NCI-H128 (cell line): Measurements from ENCODE around the gene SLC5A1.
"Not testable (repeated sequence)": the region's sequence is repeated elsewhere in the genome, so short reads cannot be mapped to it uniquely, and the experiment has no call there.

ENCODE experiments used
- DNase-seq: peaks from one replicate; lab custom pipeline; 2025; ENCODE audit not compliant: unreplicated experiment; lab: John Stamatoyannopoulos, UW

The SLC5A1 gene

DNA sequence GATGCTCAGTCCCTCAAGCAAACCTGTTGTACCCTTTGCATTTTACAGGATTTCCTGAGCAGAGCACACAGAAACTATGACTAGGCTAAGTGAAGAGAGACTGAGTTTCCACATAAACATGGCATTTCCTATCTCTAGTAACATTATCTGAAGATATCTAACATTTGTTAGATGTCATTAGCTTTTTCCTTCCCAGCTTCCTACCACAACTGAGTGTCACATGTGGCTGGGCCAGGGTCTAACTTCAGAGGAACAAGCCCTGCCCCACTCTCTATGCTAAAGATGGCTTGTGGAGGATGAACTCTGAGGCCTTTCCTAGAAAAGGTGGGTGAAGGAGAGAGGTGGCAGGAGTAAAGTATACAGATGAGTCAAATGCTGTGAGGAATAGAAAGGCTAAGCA is 99.5 kb downstream of the SLC5A1 start:
- DNase-seq = no peak

DNA sequence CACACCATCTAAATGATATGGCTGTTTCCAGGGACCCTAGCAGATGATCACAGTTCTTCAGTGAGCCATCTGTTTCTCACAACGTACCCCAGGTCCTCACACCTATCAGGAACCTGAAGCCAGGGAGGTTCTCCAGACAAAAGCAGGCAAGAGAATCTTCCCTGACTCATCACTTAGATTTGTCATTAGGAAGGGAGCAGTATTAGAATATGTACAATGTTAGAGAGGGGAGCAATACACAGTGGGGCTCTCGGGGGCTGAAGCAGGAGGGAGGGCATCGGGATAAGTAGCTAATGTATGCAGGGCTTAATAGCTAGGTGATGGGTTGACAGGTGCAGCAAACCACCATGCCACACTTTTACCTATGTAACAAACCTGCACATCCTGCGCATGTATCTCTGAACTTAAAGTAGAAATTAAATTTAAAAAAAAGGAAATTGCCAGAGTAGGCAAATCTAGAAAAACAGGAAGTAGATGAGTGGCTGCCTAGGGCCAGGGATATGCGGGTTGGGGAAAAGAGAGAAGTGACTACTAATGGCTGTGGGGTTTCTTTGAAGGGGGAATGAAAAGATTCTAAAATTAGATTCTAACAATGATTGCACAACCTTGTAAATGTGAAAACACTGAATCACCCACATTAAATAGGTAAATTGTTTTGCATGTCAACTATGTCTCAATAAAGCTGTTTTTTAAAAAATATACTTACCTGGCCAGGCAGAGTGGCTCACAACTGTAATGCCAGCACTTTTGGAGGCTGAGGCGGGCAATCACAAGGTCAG is 101.6 kb downstream of the SLC5A1 start:
- no peak for DNase-seq

DNA sequence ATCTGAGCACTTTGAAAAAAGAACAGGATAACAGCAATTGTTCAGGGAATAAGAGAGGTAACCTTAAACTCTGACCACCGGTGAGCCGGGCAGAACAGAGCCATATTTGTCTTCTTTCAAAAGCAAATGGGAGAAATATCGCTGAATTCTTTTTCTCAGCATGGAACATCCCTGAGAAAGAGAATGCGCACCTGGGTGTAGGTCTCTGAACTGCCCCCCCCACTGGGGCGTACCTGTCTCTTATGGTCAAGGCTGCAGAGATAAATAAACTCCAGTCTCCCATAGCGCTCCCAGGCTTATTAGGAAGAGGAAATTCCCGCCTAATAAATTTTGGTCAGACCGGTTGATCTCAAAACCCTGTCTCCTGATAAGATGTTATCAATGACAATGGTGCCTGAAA is 104.1 kb downstream of the SLC5A1 start:
- DNase-seq = not testable (repeated sequence)

DNA sequence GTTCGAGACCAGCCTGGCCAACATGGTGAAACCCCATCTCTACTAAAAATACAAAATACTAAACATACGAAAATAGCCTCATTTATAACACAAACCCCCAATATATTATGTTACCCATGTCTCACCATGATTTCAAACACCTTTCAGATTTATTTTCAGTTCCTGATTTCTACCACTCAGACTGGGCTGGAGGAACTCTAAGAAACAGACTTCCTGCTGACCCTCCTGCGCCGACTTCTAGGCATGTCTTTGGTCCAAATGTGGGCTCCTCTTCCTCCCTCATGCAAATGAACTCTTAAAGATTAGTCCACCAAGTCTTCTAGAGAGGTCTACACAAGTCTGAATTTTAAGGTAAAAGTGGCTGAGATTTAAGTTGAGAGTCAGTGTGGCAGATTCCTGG is 105.3 kb downstream of the SLC5A1 start:
- DNase-seq = not testable (repeated sequence)

DNA sequence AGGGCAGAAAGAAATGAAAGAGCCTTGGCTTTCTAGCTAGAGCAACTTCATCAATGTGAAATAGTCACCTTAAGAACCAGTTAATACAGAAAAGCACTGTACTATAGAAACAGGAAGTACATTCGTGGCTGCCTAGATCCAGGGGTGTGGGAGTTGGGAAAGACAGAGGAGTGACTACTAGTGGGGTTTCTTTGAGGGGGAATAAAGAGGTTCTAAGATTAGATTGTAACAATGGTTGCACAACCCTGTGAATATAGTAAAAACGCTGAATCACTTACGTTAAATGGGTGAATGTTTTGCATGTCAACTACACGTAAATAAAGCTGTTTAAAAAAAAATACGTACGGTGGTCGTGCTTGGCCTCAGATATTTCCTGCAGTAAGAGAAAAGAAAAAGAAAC is 107.6 kb downstream of the SLC5A1 start:
- not testable (repeated sequence) for DNase-seq

DNA sequence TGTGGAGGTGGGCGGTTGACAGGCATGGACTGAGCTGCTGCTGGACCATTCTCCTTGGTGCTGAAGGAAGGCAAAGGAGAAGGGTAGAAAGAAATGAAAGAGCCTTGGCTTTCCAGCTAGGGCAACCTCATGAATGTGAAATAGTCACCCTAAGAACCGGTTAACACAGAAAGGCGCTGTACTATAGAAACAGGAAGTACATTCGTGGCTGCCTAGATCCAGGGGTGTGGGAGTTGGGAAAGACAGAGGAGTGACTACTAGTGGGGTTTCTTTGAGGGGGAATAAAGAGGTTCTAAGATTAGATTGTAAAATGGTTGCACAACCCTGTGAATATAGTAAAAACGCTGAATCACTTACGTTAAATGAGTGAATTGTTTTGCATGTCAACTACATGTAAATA is 108.6 kb downstream of the SLC5A1 start:
- DNase-seq = not testable (repeated sequence)

DNA sequence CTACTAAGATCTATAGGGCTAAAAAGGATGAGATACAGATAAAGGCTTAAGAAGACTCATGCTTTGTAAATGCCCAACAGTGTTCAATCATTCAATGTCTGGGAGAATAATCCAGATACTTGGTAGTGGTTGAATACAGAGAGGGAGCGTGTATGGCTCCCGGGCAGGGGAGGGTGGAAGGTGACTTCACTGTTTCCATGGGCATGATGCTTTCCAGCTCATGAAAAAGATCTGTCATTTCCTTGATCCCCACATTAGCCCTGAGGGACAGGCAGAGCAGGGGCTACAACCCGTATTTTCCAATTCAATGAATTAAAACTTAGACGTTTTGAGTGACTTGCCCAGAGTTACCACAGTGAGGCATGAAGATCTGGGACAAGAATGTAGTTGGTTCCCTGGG is 111.7 kb downstream of the SLC5A1 start:
- not testable (repeated sequence) for DNase-seq

DNA sequence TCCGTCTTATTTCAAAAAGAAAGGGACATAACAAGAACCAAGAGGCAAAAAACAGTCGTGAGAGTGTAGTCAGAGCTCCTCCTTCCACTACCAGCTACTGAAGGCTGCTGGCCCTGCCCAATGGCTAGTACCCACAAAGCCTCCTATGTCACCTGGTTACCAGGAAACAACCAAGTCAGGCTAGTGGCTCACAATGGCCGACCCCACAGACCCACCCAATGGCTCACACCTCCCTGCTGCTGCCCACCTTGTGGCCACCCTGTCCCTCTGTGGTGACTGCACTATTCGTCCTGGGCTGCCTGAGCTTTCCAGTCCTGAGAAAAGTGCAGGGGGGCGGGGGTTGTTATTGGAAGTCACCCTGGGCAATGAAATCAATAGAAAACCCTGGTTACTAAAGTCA is 114.6 kb downstream of the SLC5A1 start:
- not testable (repeated sequence) for DNase-seq

DNA sequence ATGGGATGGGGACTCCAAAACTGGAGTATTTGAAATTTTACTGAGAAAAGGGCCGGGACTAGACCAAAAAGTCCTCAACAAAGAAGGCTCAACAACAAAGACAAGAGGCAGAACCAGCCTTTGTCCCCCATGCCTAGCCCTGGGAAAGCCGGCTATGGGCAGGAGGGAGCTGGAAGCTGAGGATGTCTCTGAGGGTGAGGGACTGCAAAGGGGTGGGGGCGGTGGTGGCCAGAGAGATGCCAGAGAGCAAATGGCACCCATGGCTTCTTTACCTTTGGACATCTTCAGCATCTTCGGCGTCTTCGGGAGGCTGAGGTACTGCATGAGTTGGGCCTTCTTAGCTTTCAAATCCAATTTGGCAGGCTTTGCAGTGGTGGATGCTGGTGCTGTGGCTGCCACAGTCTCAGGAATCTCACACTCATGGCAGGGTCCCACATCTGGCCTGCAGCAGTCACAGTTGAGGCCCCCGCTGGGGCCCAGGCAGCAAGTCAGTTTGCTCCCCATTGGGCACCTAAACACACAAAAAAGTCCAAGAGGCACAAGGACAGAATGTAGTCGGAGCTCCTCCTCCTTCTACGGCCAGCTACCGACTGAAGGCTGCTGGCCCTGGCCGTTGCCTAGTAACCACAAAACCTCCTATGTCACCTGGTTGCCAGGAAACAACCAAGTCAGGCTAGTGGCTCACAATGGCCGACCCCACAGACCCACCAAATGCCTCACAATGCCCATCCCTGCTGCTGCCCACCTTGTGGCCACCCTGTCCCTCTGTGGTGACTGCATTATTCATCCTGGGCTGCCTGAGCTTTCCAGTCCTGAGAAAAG is 115.9 kb downstream of the SLC5A1 start, which contains the start of gene C22orf42:
Gene C22orf42, minus strand, starts transcription at position 592 of the 822 bp plus-strand sequence. Its CDS starts 88 bp downstream, at position 504.
- no peak for DNase-seq

DNA sequence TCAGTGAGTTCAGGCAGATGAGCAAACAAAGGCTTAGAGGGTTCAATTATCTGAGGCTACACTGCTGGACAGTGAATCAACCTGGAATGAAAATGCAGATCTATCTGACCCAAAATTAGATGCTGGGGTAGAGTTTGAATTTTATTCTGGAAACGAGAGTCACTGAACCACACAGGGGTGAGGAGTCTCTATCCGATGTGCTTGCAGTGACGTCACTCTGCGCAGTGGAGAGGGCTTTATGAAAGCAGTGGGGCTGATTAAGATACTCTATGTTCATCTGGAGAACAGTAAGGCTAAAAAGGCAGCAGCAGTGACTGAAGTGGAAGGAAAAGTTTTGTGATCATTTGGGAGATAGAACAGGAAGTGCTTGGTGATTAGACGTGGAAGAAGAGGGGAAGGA is 117.3 kb downstream of the SLC5A1 start:
- DNase-seq = not testable (repeated sequence)
